HEK293T (cell line): ENCODE data around the gene SEMA3D.

Experiments
- BHLHE40 ChIP-seq: fragments of 450-650 bp; IDR thresholded peaks from 2 replicates; pipeline ENCODE4 v1.6.1; 2016; ENCODE audit warnings: mild to moderate bottlenecking, moderate library complexity, borderline replicate concordance
- FOXK2 ChIP-seq: fragments of 450-650 bp; IDR thresholded peaks from 2 replicates; pipeline ENCODE4 v1.6.1; 2016; ENCODE audit warnings: mild to moderate bottlenecking
- FOXM1 ChIP-seq: fragments of 450-650 bp; IDR thresholded peaks from 2 replicates; pipeline ENCODE4 v1.6.1; 2017; ENCODE audit warnings: mild to moderate bottlenecking, borderline replicate concordance
- SUZ12 ChIP-seq: fragments of 450-650 bp; IDR thresholded peaks from 2 replicates; pipeline ENCODE4 v1.6.1; 2016; ENCODE audit warnings: mild to moderate bottlenecking
- ZNF384 ChIP-seq: fragments of 450-650 bp; IDR thresholded peaks from 2 replicates; pipeline ENCODE4 v1.6.1; 2016

GRCh38 chr7:85217085-85217484 lies 30.2 kb upstream of the SEMA3D start:
- TF ChIP-seq SUZ12 = no peak
- TF ChIP-seq FOXK2 = no peak
- no peak for TF ChIP-seq FOXM1
- no peak for TF ChIP-seq ZNF384
- TF ChIP-seq BHLHE40 = no peak
